Left kidney (tissue), 8 donors: ENCODE data around the gene FBXO40. TPM values are rescaled to one million over a fixed set of nuclear protein-coding genes. Genes with fewer than 3 reads are reported as not detected.
"Not testable (repeated sequence)": the region's sequence is repeated elsewhere in the genome, so short reads cannot be mapped to it uniquely, and the experiment has no call there.

Source experiments
- DNase-seq: peaks from one replicate; pipeline ENCODE4 v3.0.0-alpha.2; 2013
- long read RNA-seq, 8 donors: transcript quantifications; one replicate each; lab custom pipeline, GENCODE V29; 2026
- polyA plus RNA-seq: library from polyadenylated mRNA; unstranded; fragments of 120-200 nt; gene quantifications from one replicate; pipeline ENCODE4 v1.2.1, GENCODE V29; 2013; ENCODE audit not compliant: insufficient read length

FBXO40 gene
- polyA plus RNA-seq = 0.02 TPM
- long read RNA-seq, donor 1 = 0 reads
- long read RNA-seq, donor 2 = 0 reads
- long read RNA-seq, donor 3 = 0 reads
- long read RNA-seq, donor 4 = 0 reads
- long read RNA-seq, donor 5 = 0 reads
- long read RNA-seq, donor 6 = 0 reads
- long read RNA-seq, donor 7 = 0 reads
- long read RNA-seq, donor 8 = 0 reads

GRCh38 chr3:121592856-121593702 lies at the start of gene FBXO40:
Gene FBXO40, plus strand, starts transcription at chr3:121593379. Its CDS starts 27,197 bp downstream, at chr3:121620576.
- DNase-seq = no peak

- no peak for DNase-seq
Measured at GRCh38 chr3:121545049-121545573, 48.1 kb upstream of the FBXO40 start.

- DNase-seq = peak; percentile 95
Measured at GRCh38 chr3:121545574-121546455, 47.4 kb upstream of the FBXO40 start, which contains the start of gene POLQ. Gene POLQ, minus strand, starts transcription at chr3:121545988. Its CDS starts 111 bp downstream, at chr3:121545877.

- DNase-seq = no peak
Measured at GRCh38 chr3:121552379-121552778, 40.8 kb upstream of the FBXO40 start.

GRCh38 chr3:121552797-121553196 lies 40.4 kb upstream of the FBXO40 start:
- DNase-seq = no peak

GRCh38 chr3:121557426-121557934 lies 35.7 kb upstream of the FBXO40 start:
- DNase-seq = no peak

- no peak for DNase-seq
Measured at GRCh38 chr3:121562148-121562547, 31.0 kb upstream of the FBXO40 start.

GRCh38 chr3:121566773-121567172 lies 26.4 kb upstream of the FBXO40 start:
- DNase-seq = no peak

- no peak for DNase-seq
Measured at GRCh38 chr3:121567649-121568048, 25.5 kb upstream of the FBXO40 start, which contains the start of gene ARGFX. Gene ARGFX, plus strand, starts transcription at chr3:121567949. Its CDS starts 2,765 bp downstream, at chr3:121570714.

- no peak for DNase-seq
Measured at GRCh38 chr3:121574449-121574848, 18.7 kb upstream of the FBXO40 start.

GRCh38 chr3:121581691-121582090 lies 11.5 kb upstream of the FBXO40 start:
- DNase-seq = no peak

- DNase-seq = no peak
Measured at GRCh38 chr3:121584418-121584817, 8.8 kb upstream of the FBXO40 start.

- not testable (repeated sequence) for DNase-seq
Measured at GRCh38 chr3:121593806-121594205, 627 bp downstream of the FBXO40 start.

GRCh38 chr3:121594850-121595249 lies 1.7 kb downstream of the FBXO40 start:
- DNase-seq = no peak

- DNase-seq = no peak
Measured at GRCh38 chr3:121595765-121596406, 2.7 kb downstream of the FBXO40 start.

- no peak for DNase-seq
Measured at GRCh38 chr3:121598564-121598963, 5.4 kb downstream of the FBXO40 start.

- DNase-seq = not testable (repeated sequence)
Measured at GRCh38 chr3:121599900-121600299, 6.7 kb downstream of the FBXO40 start.

- no peak for DNase-seq
Measured at GRCh38 chr3:121601212-121601812, 8.1 kb downstream of the FBXO40 start.

GRCh38 chr3:121604759-121605158 lies 11.6 kb downstream of the FBXO40 start:
- no peak for DNase-seq

GRCh38 chr3:121606106-121606505 lies 12.9 kb downstream of the FBXO40 start:
- DNase-seq = no peak

GRCh38 chr3:121619691-121620090 lies 26.5 kb downstream of the FBXO40 start:
- no peak for DNase-seq
